Measurements from ENCODE around the gene PCBD2.
"Not testable (repeated sequence)": the region's sequence is repeated elsewhere in the genome, so short reads cannot be mapped to it uniquely, and the experiment has no call there.

PCBD2 gene

DNA sequence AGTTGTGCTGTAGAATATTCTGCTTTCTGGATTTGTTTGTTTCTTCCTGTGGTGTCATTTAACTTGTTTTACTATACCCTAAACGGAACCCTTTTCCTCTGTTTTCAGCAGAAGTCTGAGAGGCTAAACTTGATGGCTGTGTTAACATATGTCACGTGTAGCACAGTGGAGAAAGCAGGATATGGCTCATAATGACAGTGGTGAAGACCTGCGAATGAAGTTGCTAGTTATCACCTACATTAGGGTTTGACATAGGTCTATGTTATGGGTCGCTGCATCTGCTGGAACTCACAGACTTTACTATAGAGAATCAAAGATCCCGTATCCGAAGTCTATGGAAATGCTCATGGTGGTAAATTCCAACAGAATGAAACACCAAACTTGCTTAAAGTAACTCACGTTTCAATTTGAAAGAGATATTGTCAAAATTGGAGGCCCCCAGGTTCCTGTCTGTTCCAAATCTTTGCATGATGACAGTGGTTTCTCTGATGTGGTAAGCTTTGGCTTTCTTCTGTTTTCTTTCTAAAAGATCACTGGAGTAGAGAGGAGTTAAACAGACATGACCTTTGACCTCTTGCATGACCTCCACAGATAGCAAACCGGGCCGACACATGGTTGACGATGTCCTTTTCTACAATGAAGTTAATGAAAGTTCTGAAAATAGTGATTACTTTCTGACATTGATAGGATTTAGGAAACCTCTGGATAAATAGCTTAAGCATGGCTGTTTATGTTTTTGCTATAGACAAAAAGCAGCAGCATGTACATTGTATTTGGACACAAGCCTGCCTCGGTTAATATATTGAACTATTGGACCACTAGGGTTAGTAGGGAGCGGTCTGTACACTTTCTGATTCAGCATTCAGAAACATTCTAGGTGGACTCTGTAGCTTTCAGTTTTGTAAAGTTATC lies 59.7 kb downstream of the PCBD2 start:
- no peak for DNase-seq

GRCh38 chr5:134965271-134965825 lies 60.4 kb downstream of the PCBD2 start:
- no peak for DNase-seq

GRCh38 chr5:134967607-134968006 lies 62.7 kb downstream of the PCBD2 start, which contains the start of gene CATSPER3:
Gene CATSPER3 (plus strand): TSS chr5:134967907. CDS start chr5:134967992, 85 bp downstream.
- DNase-seq = no peak

- no peak for DNase-seq
Measured at GRCh38 chr5:134968055-134968454, 63.1 kb downstream of the PCBD2 start.

DNA sequence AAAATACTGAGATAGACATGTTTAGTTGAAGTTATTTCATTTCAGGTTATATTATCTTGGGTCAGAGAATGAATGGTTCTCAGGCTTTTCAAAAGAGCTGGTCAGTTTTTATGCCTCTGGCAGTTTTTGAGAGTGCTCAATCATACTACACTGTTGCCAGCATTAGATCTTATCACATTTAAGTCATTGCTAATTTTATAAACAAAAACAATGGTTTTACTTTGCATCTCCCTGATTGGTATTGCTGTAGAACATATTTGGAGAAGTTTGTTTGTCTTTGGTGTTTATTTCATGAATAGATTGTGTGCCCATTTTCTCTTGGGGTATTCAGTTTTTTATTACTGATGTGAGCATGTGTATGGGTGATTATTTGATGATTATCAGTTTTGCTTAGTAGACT lies 64.2 kb downstream of the PCBD2 start:
- DNase-seq = no peak

GRCh38 chr5:134975078-134975715 lies 70.3 kb downstream of the PCBD2 start:
- DNase-seq = no peak

- DNase-seq = no peak
Measured at GRCh38 chr5:134975843-134976242, 70.9 kb downstream of the PCBD2 start.

DNA sequence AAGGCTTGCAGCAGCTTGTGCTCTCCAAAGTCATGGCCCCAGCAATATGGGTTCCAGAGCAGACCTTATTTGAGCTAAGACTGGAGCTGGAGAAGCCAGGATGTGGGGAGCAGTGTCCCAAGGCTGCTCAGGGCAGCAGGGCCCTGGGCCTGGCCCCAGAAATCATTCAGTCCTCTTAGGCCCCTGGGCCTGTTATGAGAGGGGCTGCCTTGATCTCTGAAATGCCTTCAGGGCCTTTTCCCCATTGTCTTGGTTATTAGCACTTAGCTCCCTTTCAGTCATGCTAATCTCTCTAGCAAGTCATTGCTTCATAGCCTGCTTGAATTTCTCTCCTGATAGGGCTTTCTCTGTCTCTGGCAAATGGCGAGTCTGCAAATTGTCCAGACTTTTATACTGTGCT lies 71.9 kb downstream of the PCBD2 start:
- DNase-seq = no peak

- no peak for DNase-seq
Measured at GRCh38 chr5:134979416-134979815, 74.5 kb downstream of the PCBD2 start.

GRCh38 chr5:134982230-134982629 lies 77.3 kb downstream of the PCBD2 start:
- DNase-seq = no peak

DNA sequence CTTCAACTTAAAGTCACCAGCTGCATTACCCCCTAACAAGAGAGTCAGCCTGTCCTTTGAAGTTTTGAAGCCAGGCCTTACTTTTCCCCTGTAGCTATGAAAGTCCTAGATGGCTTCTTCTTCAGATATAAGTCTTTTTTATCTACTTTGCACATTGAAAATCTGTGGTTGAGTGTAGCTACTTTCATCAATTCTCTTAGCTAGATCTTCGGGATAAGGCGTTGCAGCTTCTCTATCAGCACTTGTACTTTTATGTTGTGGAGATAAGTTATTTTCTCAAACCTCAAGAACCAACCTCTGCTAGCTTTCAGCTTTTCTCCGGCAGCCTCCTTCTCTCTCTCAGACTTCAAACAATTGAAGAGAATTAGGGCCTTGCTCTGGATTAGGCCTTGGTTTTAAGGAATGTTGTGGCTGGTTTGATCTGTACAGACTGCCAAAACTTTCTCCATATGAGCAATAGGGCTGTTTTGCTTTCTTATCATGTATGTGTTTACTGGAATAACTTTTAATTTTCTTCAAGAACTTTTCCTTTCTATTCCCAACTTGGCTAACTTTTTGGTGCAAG lies 84.4 kb downstream of the PCBD2 start:
- DNase-seq = no peak

DNA sequence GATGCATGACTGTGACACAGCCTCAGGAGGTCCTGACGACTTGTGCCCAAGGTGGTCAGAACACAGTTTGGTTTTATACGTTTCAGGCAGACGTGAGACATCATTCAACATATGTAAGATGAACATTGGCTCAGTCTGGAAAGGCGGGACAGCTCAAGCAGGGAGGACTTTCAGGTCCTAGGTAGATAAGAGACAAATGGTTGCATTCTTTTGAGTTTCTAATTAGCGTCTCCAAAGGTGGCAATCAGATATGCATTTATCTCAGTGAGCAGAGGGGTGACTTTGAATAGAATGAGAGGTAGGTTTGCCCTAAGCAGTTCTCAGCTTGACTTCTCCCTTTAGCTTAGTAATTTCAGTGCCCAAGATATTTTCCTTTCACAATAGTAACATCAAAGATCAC lies 85.3 kb downstream of the PCBD2 start:
- not testable (repeated sequence) for DNase-seq

- DNase-seq = no peak
Measured at GRCh38 chr5:134992148-134992547, 87.2 kb downstream of the PCBD2 start.

DNA sequence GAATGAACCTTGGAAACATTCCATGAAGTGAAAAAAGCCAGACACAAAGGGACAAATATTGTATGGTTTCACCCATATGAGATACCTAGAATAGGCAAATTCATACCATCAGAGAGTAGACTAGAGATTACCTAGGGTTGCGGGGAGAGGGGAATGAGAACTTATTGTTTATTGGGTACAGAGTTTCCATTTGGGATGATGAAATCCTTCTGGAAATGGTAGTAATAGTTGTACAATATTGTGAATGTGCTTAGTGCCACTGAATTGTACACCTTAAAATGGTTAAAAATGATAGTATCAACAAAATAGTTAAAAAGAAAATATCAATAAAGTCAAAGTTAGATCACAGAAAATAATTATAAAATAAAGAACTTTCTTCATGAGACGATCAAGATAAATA lies 88.2 kb downstream of the PCBD2 start:
- no peak for DNase-seq

DNA sequence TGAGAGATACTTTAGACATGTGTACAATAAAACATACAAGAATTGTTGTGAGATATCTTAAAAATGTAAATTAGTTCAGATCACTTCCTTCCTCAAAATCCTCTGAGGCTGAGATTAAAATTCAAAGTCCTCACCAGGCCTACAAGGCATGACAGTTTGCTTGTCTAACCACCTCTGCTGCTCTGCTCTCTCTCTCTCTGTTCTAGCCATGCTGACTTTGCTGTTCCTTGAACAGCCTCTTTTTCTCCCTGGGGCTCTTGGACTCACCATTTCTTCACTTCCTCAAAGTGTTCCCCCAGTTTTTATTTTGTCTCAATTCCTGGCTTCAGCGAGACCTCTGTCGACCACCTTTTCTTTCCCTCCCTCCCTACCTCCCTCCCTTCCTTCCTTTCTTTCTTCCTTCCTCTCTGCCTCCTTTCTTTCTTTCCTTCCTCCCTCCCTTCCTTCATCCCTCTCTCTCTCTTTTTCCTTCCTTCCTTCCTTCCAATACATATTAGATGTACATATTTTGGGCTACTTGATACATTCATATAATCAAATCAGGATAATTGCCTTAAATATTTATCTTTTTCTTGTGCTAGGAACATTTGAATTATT lies 89.7 kb downstream of the PCBD2 start:
- DNase-seq = no peak

- DNase-seq = no peak
Measured at GRCh38 chr5:134995850-134996402, 91.0 kb downstream of the PCBD2 start.

- no peak for DNase-seq
Measured at GRCh38 chr5:134997015-134997414, 92.1 kb downstream of the PCBD2 start.

- DNase-seq = not testable (repeated sequence)
Measured at GRCh38 chr5:134998068-134998467, 93.1 kb downstream of the PCBD2 start.

DNA sequence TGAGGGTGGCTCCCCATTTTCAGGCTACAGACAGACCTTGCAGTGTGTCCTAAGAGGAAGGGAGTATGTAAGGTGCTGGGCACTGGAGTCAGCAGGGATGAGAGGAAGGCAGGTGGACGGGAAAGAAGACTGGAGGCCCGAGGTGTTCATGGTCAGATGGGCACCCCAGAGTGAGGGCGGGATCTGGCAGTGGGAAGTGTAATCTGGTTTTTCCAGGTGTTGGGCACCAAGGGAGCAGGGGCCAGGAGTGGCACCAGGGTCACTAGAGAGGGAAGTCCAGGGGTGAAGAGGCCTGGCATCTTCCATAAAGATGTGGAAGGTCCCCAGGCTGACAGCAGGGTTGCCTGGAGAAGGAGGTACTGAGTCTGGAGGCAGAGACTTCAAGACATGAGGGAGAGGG lies 99.4 kb downstream of the PCBD2 start:
- DNase-seq = no peak

- DNase-seq = no peak
Measured at GRCh38 chr5:135005076-135005475, 100.1 kb downstream of the PCBD2 start.

- no peak for DNase-seq
Measured at GRCh38 chr5:135007305-135007704, 102.4 kb downstream of the PCBD2 start.

- DNase-seq = no peak
Measured at GRCh38 chr5:135007749-135008363, 102.9 kb downstream of the PCBD2 start.

Measured in fibroblast of skin of back (primary cell).